Measurements from ENCODE around the gene GSTCD. TPM values are rescaled to one million over a fixed set of nuclear protein-coding genes. Genes with fewer than 3 reads are reported as not detected.
"Not testable (repeated sequence)": the region's sequence is repeated elsewhere in the genome, so short reads cannot be mapped to it uniquely, and the experiment has no call there.

Gene GSTCD
- total RNA-seq, 3 donors from 2014 or later, result 6.7 to 11.6 (median 10.1) TPM

GRCh38 chr4:105679186-105679585 is 29.4 kb upstream of the GSTCD start:
- Histone ChIP-seq H3K4me1 (ENCODE audit: low read depth) (no peaks in the 10 kb centered on the region), H3K4me3 (no peak overlapping the region), H3K36me3 (ENCODE audit: low read depth) (no peaks in the 10 kb centered on the region), H3K9me3 (no peaks in the 10 kb centered on the region)
- ATAC-seq (peak; percentile 79), DNase-seq (peak in 1 of 3 donors; percentile 29)
- intact Hi-C loops (cut with DNase I, micrococcal nuclease), result no loop called here
- no peak for TF ChIP-seq CTCF (IDR thresholded peaks at IDR 0.05)

GRCh38 chr4:105683038-105683437 is 25.5 kb upstream of the GSTCD start:
- TF ChIP-seq CTCF (IDR thresholded peaks at IDR 0.05), result no peak
- H3K9me3 ChIP-seq, result no peaks in the 10 kb centered on the region
- DNase-seq (peak in 2 of 3 donors; percentile 45 to 83), ATAC-seq (peak; percentile 74)
- no peaks in the 10 kb centered on the region for H3K36me3 ChIP-seq (ENCODE audit: low read depth)
- no peak overlapping the region for H3K4me3 ChIP-seq
- no peaks in the 10 kb centered on the region for H3K4me1 ChIP-seq (ENCODE audit: low read depth)
- intact Hi-C loops (cut with DNase I, micrococcal nuclease), result no loop called here

- no peak for DNase-seq
- TF ChIP-seq CTCF (IDR thresholded peaks at IDR 0.05), result no peak
Measured at GRCh38 chr4:105686571-105686970, 22.0 kb upstream of the GSTCD start.

GRCh38 chr4:105694812-105695211 is 13.8 kb upstream of the GSTCD start:
- H3K4me1 ChIP-seq (ENCODE audit: low read depth); H3K4me3 ChIP-seq; DNase-seq; ATAC-seq; H3K36me3 ChIP-seq (ENCODE audit: low read depth); intact Hi-C loops (cut with DNase I, micrococcal nuclease); H3K9me3 ChIP-seq: not testable (repeated sequence)

More at GRCh38 chr4:105686571-105686970, 22.0 kb upstream of the GSTCD start:
- ATAC-seq, result no peak
- intact Hi-C loops (cut with DNase I, micrococcal nuclease), result no loop called here
- Histone ChIP-seq H3K4me3 (no peak overlapping the region), H3K36me3 (ENCODE audit: low read depth) (no peaks in the 10 kb centered on the region), H3K4me1 (ENCODE audit: low read depth) (no peaks in the 10 kb centered on the region), H3K9me3 (no peaks in the 10 kb centered on the region)

- DNase-seq; H3K4me3 ChIP-seq; intact Hi-C loops (cut with DNase I, micrococcal nuclease); H3K9me3 ChIP-seq; ATAC-seq; H3K36me3 ChIP-seq (ENCODE audit: low read depth); H3K4me1 ChIP-seq (ENCODE audit: low read depth): not testable (repeated sequence)
Measured at GRCh38 chr4:105695832-105696231, 12.8 kb upstream of the GSTCD start.

GRCh38 chr4:105698607-105699006 is 10.0 kb upstream of the GSTCD start:
- no peak for DNase-seq
- no peak for TF ChIP-seq CTCF (IDR thresholded peaks at IDR 0.05)
- H3K36me3 ChIP-seq (ENCODE audit: low read depth), result no peaks in the 10 kb centered on the region
- no peaks in the 10 kb centered on the region for H3K9me3 ChIP-seq
- no peak overlapping the region for H3K4me3 ChIP-seq
- intact Hi-C loops (cut with DNase I, micrococcal nuclease), result no loop called here
- ATAC-seq, result no peak
- no peaks in the 10 kb centered on the region for H3K4me1 ChIP-seq (ENCODE audit: low read depth)

GRCh38 chr4:105707782-105708180 is 803 bp upstream of the GSTCD start:
- intact Hi-C loops (cut with DNase I, micrococcal nuclease), result no loop called here

More at GRCh38 chr4:105707782-105708180, 803 bp upstream of the GSTCD start:
- H3K9me3 ChIP-seq, result no peaks in the 10 kb centered on the region
- no peak for TF ChIP-seq CTCF (IDR thresholded peaks at IDR 0.05)
- peak; percentile 24 for ATAC-seq
- H3K4me1 ChIP-seq (ENCODE audit: low read depth), result peaks cover 9% of the 10 kb centered on the region
- H3K36me3 ChIP-seq (ENCODE audit: low read depth), result no peaks in the 10 kb centered on the region
- DNase-seq, result peak in 1 of 3 donors; percentile 5
- peak overlapping the region; percentile 83 for H3K4me3 ChIP-seq

Data from mucosa of descending colon (tissue), 3 donors.